Germinal center (tissue), 1 donor: ENCODE results near the gene SDC1.
"Not testable (repeated sequence)": the region's sequence is repeated elsewhere in the genome, so short reads cannot be mapped to it uniquely, and the experiment has no call there.

ENCODE experiments used
- DNase-seq: peaks from one replicate; pipeline ENCODE4 v3.0.0; 2012; ENCODE audit warnings: mixed read lengths, low spot score

SDC1 gene

GRCh38 chr2:20196657-20197161 is 28.2 kb downstream of the SDC1 start:
- no peak for DNase-seq

- no peak for DNase-seq
Observed at GRCh38 chr2:20196053-20196656, 28.8 kb downstream of the SDC1 start.

GRCh38 chr2:20195431-20196033 is 29.4 kb downstream of the SDC1 start:
- no peak for DNase-seq

GRCh38 chr2:20195016-20195411 is 29.9 kb downstream of the SDC1 start:
- not testable (repeated sequence) for DNase-seq

- no peak for DNase-seq
Observed at GRCh38 chr2:20194097-20195015, 30.6 kb downstream of the SDC1 start.

- no peak for DNase-seq
Observed at GRCh38 chr2:20193185-20193584, 31.7 kb downstream of the SDC1 start.

GRCh38 chr2:20192781-20193180 is 32.1 kb downstream of the SDC1 start:
- no peak for DNase-seq

GRCh38 chr2:20191714-20192569 is 33.0 kb downstream of the SDC1 start:
- DNase-seq: no peak

GRCh38 chr2:20190876-20191713 is 33.8 kb downstream of the SDC1 start:
- no peak for DNase-seq

GRCh38 chr2:20190170-20190569 is 34.8 kb downstream of the SDC1 start:
- DNase-seq: no peak

- DNase-seq: no peak
Observed at GRCh38 chr2:20189299-20189931, 35.5 kb downstream of the SDC1 start.

GRCh38 chr2:20188851-20189250 is 36.1 kb downstream of the SDC1 start:
- DNase-seq: no peak

GRCh38 chr2:20188201-20188600 is 36.7 kb downstream of the SDC1 start:
- DNase-seq: no peak

- DNase-seq: no peak
Observed at GRCh38 chr2:20187331-20187730, 37.6 kb downstream of the SDC1 start.

- no peak for DNase-seq
Observed at GRCh38 chr2:20186855-20187187, 38.1 kb downstream of the SDC1 start.

- DNase-seq: no peak
Observed at GRCh38 chr2:20186078-20186854, 38.7 kb downstream of the SDC1 start.

GRCh38 chr2:20185176-20186022 is 39.5 kb downstream of the SDC1 start:
- no peak for DNase-seq

GRCh38 chr2:20184067-20184938 is 40.6 kb downstream of the SDC1 start:
- no peak for DNase-seq
